ENCODE data around the gene AKAP17A. TPM values are rescaled to one million over a fixed set of nuclear protein-coding genes. Genes with fewer than 3 reads are reported as not detected.

Gene AKAP17A
- total and polyA plus RNA-seq, 9 of the 15 experiments (the other 6 are each of a cell fraction or from before 2014, with no cell fraction given), result 1.2 to 29.5 (median 8.2) TPM

GRCh38 chrX:1582686-1583437 lies 8.5 kb upstream of the AKAP17A start (continued):
- TF ChIP-seq TCF3 (CRISPR knock-in tag; IDR thresholded peaks at IDR 0.05) (no peak), PPARD (CRISPR knock-in tag; IDR thresholded peaks at IDR 0.05) (no peak), RREB1 (CRISPR knock-in tag; IDR thresholded peaks at IDR 0.05) (no peak), EHMT2 (IDR thresholded peaks at IDR 0.05) (no peak), CBFA2T2 (conservative IDR thresholded peaks at IDR 0.05) (no peak), POLR2H (tag; IDR thresholded peaks at IDR 0.05; ENCODE audit: low read depth) (no peak), STAG1 (CRISPR knock-in tag; IDR thresholded peaks at IDR 0.05; ENCODE audit: borderline replicate concordance) (no peak), RBM17 (IDR thresholded peaks at IDR 0.05; ENCODE audit: borderline replicate concordance, low read depth, low read length) (no peak), SMARCE1 (IDR thresholded peaks at IDR 0.05) (peak; percentile 38; the same call in 1 of the 2 replicates), ZNF639 (CRISPR knock-in tag; conservative IDR thresholded peaks at IDR 0.05 in 1 of 2, IDR thresholded peaks at IDR 0.05 in 1 of 2) (no peak), CHD4 (IDR thresholded peaks at IDR 0.05; ENCODE audit: insufficient read depth, insufficient replicate concordance, low read depth, low read length, poor library complexity, severe bottlenecking) (no peak), SP1 (CRISPR knock-in tag; IDR thresholded peaks at IDR 0.05) (no peak), SAFB2 (IDR thresholded peaks at IDR 0.05; ENCODE audit: borderline replicate concordance, low read depth, low read length, severe bottlenecking) (no peak), TEAD2 (tag; IDR thresholded peaks at IDR 0.05) (no peak), NFXL1 (CRISPR knock-in tag; IDR thresholded peaks at IDR 0.05) (no peak), ZNF165 (CRISPR knock-in tag; IDR thresholded peaks at IDR 0.05; ENCODE audit: borderline replicate concordance) (no peak), PHB2 (IDR thresholded peaks at IDR 0.05; ENCODE audit: low read depth) (no peak)
